Endometrium (tissue), 2 donors: ENCODE data around the gene CCL14.
"Not testable (repeated sequence)": the region's sequence is repeated elsewhere in the genome, so short reads cannot be mapped to it uniquely, and the experiment has no call there.

Source experiments
- FAIRE-seq: peaks from 2 replicates; lab custom pipeline; 2012; peaks lifted over from hg19 to GRCh38; lab: Jason Lieb, UNC
- donor health status: control.
- donor health status: control.

The CCL14 gene

GRCh38 chr17:35938492-35938891 lies 48.0 kb downstream of the CCL14 start:
- FAIRE-seq = not testable (repeated sequence)

GRCh38 chr17:35936063-35936462 lies 50.5 kb downstream of the CCL14 start:
- no peak for FAIRE-seq

- FAIRE-seq = no peak
These were observed 51.8 kb downstream of the CCL14 start for GRCh38 chr17:35934760-35935159.
